IMR-90 (cell line): ENCODE measurements around the gene SAMHD1. TPM values are rescaled to one million over a fixed set of nuclear protein-coding genes. Genes with fewer than 3 reads are reported as not detected.
"Not testable (repeated sequence)": the region's sequence is repeated elsewhere in the genome, so short reads cannot be mapped to it uniquely, and the experiment has no call there.

Experiments used
- ATAC-seq: fragments of 200-7000 bp; cut with Tn5 transposase; 2 replicates; pipeline ENCODE4 v1.9.1; 2020; ENCODE audit warnings: low read depth, mild to moderate bottlenecking, moderate library complexity
- BruUV-seq: library from RNA; stranded (reverse); fragments of 400-500 nt; replicated peaks from 2 replicates; lab custom pipeline; 2021; lab: Mats Ljungman, UMichigan
- CTCF ChIA-PET: fragments of 300-600 bp; formaldehyde crosslinking; extraction: SDS; loops from one replicate; lab custom pipeline; 2021; ENCODE audit warnings: antibody characterized with exemption; lab: Yijun Ruan, JAX
- POLR2A ChIA-PET: fragments of 300-600 bp; sonication (Branson Sonifier 250); formaldehyde crosslinking; loops from one replicate; lab custom pipeline; 2022; ENCODE audit warnings: antibody characterized with exemption; ENCODE audit not compliant: unreplicated experiment; lab: Charles Lee
- DNase-seq: peaks from one replicate; pipeline ENCODE4 v3.0.0; 2013
- H2AFZ ChIP-seq: replicated peaks from 2 replicates; pipeline ENCODE3; 2013; ENCODE audit warnings: low read length, mild to moderate bottlenecking; ENCODE audit not compliant: poor library complexity
- H2AK5ac ChIP-seq: 2 replicates; pipeline ENCODE4 v1.6.1; 2013; ENCODE audit warnings: low read depth, low read length, inconsistent platforms
- H2AK9ac ChIP-seq: replicated peaks from 2 replicates; pipeline ENCODE3; 2013; ENCODE audit warnings: mild to moderate bottlenecking, low read depth, low read length, moderate library complexity; ENCODE audit not compliant: poor library complexity
- H2BK120ac ChIP-seq: 2 replicates; pipeline ENCODE4 v1.6.1; 2013; ENCODE audit warnings: low read depth, low read length, inconsistent platforms
- H2BK15ac ChIP-seq: 3 replicates; pipeline ENCODE4 v1.6.1; 2013; ENCODE audit warnings: low read depth, low read length, inconsistent platforms
- H2BK20ac ChIP-seq: 2 replicates; pipeline ENCODE4 v1.6.1; 2013; ENCODE audit warnings: low read depth, mild to moderate bottlenecking, inconsistent platforms, low read length, moderate library complexity
- H2BK5ac ChIP-seq: 2 replicates; pipeline ENCODE4 v1.6.1; 2013; ENCODE audit warnings: mild to moderate bottlenecking, low read depth, low read length, inconsistent platforms; ENCODE audit not compliant: poor library complexity, severe bottlenecking
- H3K14ac ChIP-seq: replicated peaks from 2 replicates; pipeline ENCODE4 v1.6.1; 2013; ENCODE audit warnings: low read depth, low read length, inconsistent platforms
- H3K18ac ChIP-seq: 2 replicates; pipeline ENCODE4 v1.6.1; 2013; ENCODE audit warnings: low read depth, low read length, control low read depth
- H3K23ac ChIP-seq: 2 replicates; pipeline ENCODE4 v1.6.1; 2013; ENCODE audit warnings: low read depth, low read length, inconsistent platforms
- H3K27ac ChIP-seq: 2 replicates; pipeline ENCODE4 v1.5.1; 2013; ENCODE audit warnings: mild to moderate bottlenecking, control low read depth, low read length; ENCODE audit not compliant: insufficient read depth
- H3K27me3 ChIP-seq: 2 replicates; pipeline ENCODE4 v1.6.1; 2013; ENCODE audit warnings: low read length; ENCODE audit not compliant: control insufficient read depth, insufficient read depth
- H3K36me3 ChIP-seq: 2 replicates; pipeline ENCODE4 v1.6.1; 2013; ENCODE audit warnings: low read length, mixed read lengths; ENCODE audit not compliant: control insufficient read depth, insufficient read depth
- H3K4ac ChIP-seq: 2 replicates; pipeline ENCODE4 v1.6.1; 2013; ENCODE audit warnings: low read depth, low read length, inconsistent platforms
- H3K4me1 ChIP-seq: 2 replicates; pipeline ENCODE4 v1.6.1; 2013; ENCODE audit warnings: low read length, mixed read lengths; ENCODE audit not compliant: control insufficient read depth, insufficient read depth
- H3K4me2 ChIP-seq: 2 replicates; pipeline ENCODE4 v1.6.1; 2013; ENCODE audit warnings: low read depth, mild to moderate bottlenecking, control low read depth, low read length, moderate library complexity
- H3K4me3 ChIP-seq: 2 replicates; pipeline ENCODE4 v1.5.1; 2013; ENCODE audit warnings: low read depth, mild to moderate bottlenecking, control low read depth, low read length, moderate library complexity; ENCODE audit not compliant: insufficient read depth
- H3K56ac ChIP-seq: 2 replicates; pipeline ENCODE4 v1.6.1; 2013; ENCODE audit warnings: low read length, inconsistent platforms; ENCODE audit not compliant: insufficient read depth; ENCODE audit errors: extremely low read depth
- H3K79me1 ChIP-seq, 2 experiments: 2 replicates each; pipeline ENCODE4 v1.6.1; 2013; ENCODE audit warnings: low read length in 2 of 2, inconsistent platforms in 1 of 2, low read depth in 1 of 2
- H3K9ac ChIP-seq: 2 replicates; pipeline ENCODE4 v1.6.1; 2013; ENCODE audit warnings: low read depth, low read length, control low read depth
- H3K9me1 ChIP-seq: 2 replicates; pipeline ENCODE4 v1.6.1; 2013; ENCODE audit warnings: low read length, inconsistent platforms; ENCODE audit not compliant: insufficient read depth
- H3K9me3 ChIP-seq: 2 replicates; pipeline ENCODE4 v1.6.1; 2013; ENCODE audit warnings: low read length; ENCODE audit not compliant: control insufficient read depth, insufficient read depth
- H4K20me1 ChIP-seq: 2 replicates; pipeline ENCODE4 v1.6.1; 2013; ENCODE audit warnings: low read length, inconsistent platforms; ENCODE audit not compliant: insufficient read depth
- H4K5ac ChIP-seq: 2 replicates; pipeline ENCODE4 v1.6.1; 2013; ENCODE audit warnings: mild to moderate bottlenecking, low read depth, low read length, control low read depth
- H4K8ac ChIP-seq, 2 experiments: 2 replicates each; pipeline ENCODE4 v1.6.1; 2013; ENCODE audit warnings: low read depth in 2 of 2, low read length in 2 of 2, control low read depth in 1 of 2, inconsistent platforms in 1 of 2
- H4K91ac ChIP-seq: 2 replicates; pipeline ENCODE4 v1.6.1; 2013; ENCODE audit warnings: low read depth, low read length, inconsistent platforms; ENCODE audit not compliant: insufficient read depth
- SMC3 ChIP-seq: fragments of 150-350 bp; IDR thresholded peaks from 2 replicates; pipeline ENCODE4 v1.6.1; 2016; ENCODE audit warnings: low read depth, mild to moderate bottlenecking, antibody characterized with exemption, low read length, moderate library complexity
- WGBS, 2 experiments: methylation state at CpG; one replicate each; pipeline versions ENCODE4 v1.1.5 to v1.1.7; 2013; ENCODE audit warnings: missing lambda C conversion rate in 2 of 2; ENCODE audit not compliant: insufficient read length in 1 of 2; ENCODE audit errors: extremely low coverage in 2 of 2; 5-methylcytosine and 5-hydroxymethylcytosine counted together
- dilution Hi-C: fragments of 300-500 bp; cut with HindIII; formaldehyde crosslinking; loops from one replicate; pipeline ENCODE4 v1.14.3; 2018; ENCODE audit warnings: low sequenced_read_pairs; ENCODE audit not compliant: unreplicated experiment
- in situ Hi-C: fragments of 300-500 bp; cut with MboI; formaldehyde crosslinking; loops from 3 replicates; pipeline ENCODE4 v1.14.3; 2019; ENCODE audit warnings: low sequenced_read_pairs, inconsistent platforms, mixed read lengths
- intact Hi-C: fragments of 100-400 bp; cut with micrococcal nuclease; formaldehyde crosslinking; loops from 2 replicates; pipeline ENCODE4 v1.10.0; 2022
- polyA plus RNA-seq, 3 experiments: library from polyadenylated mRNA; depleted of rRNA; stranded (reverse); fragments of >200 nt; gene quantifications; 2 replicates each; pipeline ENCODE4 v1.2.3, GENCODE V29; 2012; ENCODE audit warnings: low replicate concordance in 1 of 3
- total RNA-seq: library from RNA; depleted of rRNA; stranded (reverse); fragments of >200 nt; gene quantifications from 2 replicates; pipeline ENCODE4 v1.2.3, GENCODE V29; 2012

SAMHD1 gene
- total and polyA plus RNA-seq, 2 of the 4 experiments (the other 2 are of a cell fraction), result 6.3 to 14.9 TPM

DNA sequence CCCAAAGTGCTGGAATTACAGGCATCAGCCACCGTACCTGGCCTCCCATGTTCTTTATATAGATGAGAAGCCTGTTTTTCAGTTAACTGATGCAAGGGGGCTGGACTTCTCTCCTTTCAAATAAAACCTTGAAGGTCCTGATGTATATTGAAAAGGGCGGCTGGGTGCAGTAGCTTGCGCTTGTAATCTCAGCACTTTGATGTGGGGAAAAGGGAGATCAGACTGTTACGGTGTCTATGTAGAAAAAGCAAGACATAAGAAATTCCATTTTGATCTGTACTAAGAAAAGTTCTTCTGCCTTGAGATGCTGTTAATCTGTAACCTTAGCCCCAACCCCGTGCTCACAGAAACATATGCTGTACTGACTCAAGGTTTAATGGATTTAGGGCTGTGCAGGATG is 16.1 kb upstream of the SAMHD1 start:
- in situ Hi-C loops, result no loop called here

DNA sequence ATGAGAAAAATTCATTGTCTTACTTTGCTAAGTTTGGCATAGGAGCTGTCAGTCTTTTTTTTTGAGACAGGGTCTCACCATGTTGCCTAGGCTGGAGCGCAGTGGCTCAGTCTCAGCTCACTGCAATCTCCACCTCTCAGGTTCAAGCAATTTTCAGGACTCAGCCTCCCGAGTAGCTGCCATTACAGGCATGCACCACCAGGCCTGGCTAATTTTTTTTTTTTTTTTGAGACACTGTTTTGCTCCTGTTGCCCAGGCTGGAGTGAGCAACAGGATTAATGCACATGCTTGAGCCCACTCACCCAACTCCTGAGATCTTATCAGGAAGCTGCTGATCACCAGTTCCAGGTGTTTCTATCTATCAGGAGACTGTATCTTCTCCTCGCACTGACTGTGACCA is 15.5 kb upstream of the SAMHD1 start:
- H3K4ac ChIP-seq, H3K36me3 ChIP-seq, H3K14ac ChIP-seq, H3K9me1 ChIP-seq, H3K4me3 ChIP-seq, H3K79me1 ChIP-seq, H3K9me3 ChIP-seq, H4K5ac ChIP-seq, H3K9ac ChIP-seq, H4K8ac ChIP-seq, H2AFZ ChIP-seq, intact Hi-C loops, H3K27me3 ChIP-seq, BruUV-seq, H3K56ac ChIP-seq, H3K4me1 ChIP-seq, ATAC-seq, H4K91ac ChIP-seq, H3K27ac ChIP-seq, H2BK15ac ChIP-seq, H2AK5ac ChIP-seq, H3K4me2 ChIP-seq, dilution Hi-C loops, H3K18ac ChIP-seq, CTCF ChIA-PET, H2AK9ac ChIP-seq, H3K23ac ChIP-seq, DNase-seq, in situ Hi-C loops, H4K20me1 ChIP-seq, H2BK20ac ChIP-seq, H2BK5ac ChIP-seq, H2BK120ac ChIP-seq: not testable (repeated sequence)
- POLR2A ChIA-PET, result interaction anchor here (0.6 kb wide), 1 partner anchor 819 kb away, joined by 3 read pairs; no protein-coding TSS in a partner anchor
- WGBS, 2 experiments, result 100% methylated on average over 1 of the region's 3 CpGs; no CpG with 5 or more reads in 1 of the 2 experiments

More for the DNA sequence above, 16.1 kb upstream of the SAMHD1 start:
- CTCF ChIA-PET, result no interaction called here
- H3K9ac ChIP-seq, result no peak overlapping the region
- no peak overlapping the region for H4K91ac ChIP-seq
- H3K9me1 ChIP-seq, result no peaks in the 10 kb centered on the region
- no peak overlapping the region for H2AK9ac ChIP-seq
- no peak overlapping the region for H3K23ac ChIP-seq
- no peak overlapping the region for H3K4me2 ChIP-seq
- H3K4me1 ChIP-seq, result no peaks in the 10 kb centered on the region
- H3K79me1 ChIP-seq, result no peaks in the 10 kb centered on the region
- POLR2A ChIA-PET, result no interaction called here
- no peak overlapping the region for H4K8ac ChIP-seq
- no peak for DNase-seq
- dilution Hi-C loops, result no loop called here
- peaks cover 2% of the 10 kb centered on the region for H3K9me3 ChIP-seq
- no peaks in the 10 kb centered on the region for H4K20me1 ChIP-seq
- no peak overlapping the region for H2BK15ac ChIP-seq
- BruUV-seq, result no TSS peak
- H3K4me3 ChIP-seq, result no peak overlapping the region
- TF ChIP-seq SMC3, result no peak
- ATAC-seq, result no peak
- no peak overlapping the region for H3K18ac ChIP-seq
- H3K4ac ChIP-seq, result no peak overlapping the region
- H3K14ac ChIP-seq, result no peak overlapping the region
- intact Hi-C loops, result no loop called here
- no peak overlapping the region for H3K56ac ChIP-seq
- no peak overlapping the region for H2BK120ac ChIP-seq
- no peak overlapping the region for H2AK5ac ChIP-seq
- no peak overlapping the region for H2BK5ac ChIP-seq
- H3K27me3 ChIP-seq, result no peaks in the 10 kb centered on the region
- no peak overlapping the region for H2AFZ ChIP-seq
- no peak overlapping the region for H4K5ac ChIP-seq
- H3K27ac ChIP-seq, result no peak overlapping the region
- WGBS, 2 experiments, result no CpG with 5 or more reads among the region's 5 CpGs
- H3K36me3 ChIP-seq, result no peaks in the 10 kb centered on the region
- no peak overlapping the region for H2BK20ac ChIP-seq
